NT2/D1 (cell line): ENCODE results near the gene LARGE2.

ENCODE experiments used
- DNase-seq: peaks from one replicate; pipeline ENCODE4 v3.0.0-alpha.2; 2011; ENCODE audit warnings: low read depth, low spot score
- H3K27me3 ChIP-seq: 2 replicates; pipeline ENCODE4 v1.6.0; 2011; ENCODE audit warnings: mild to moderate bottlenecking; ENCODE audit not compliant: insufficient read length, insufficient read depth
- H3K36me3 ChIP-seq: 2 replicates; pipeline ENCODE4 v1.6.1; 2011; ENCODE audit warnings: mild to moderate bottlenecking, low read length, mixed read lengths; ENCODE audit not compliant: insufficient read depth, insufficient read length
- H3K4me1 ChIP-seq: 2 replicates; pipeline ENCODE4 v1.5.1; 2011; ENCODE audit not compliant: insufficient read depth, insufficient read length
- H3K4me3 ChIP-seq: 2 replicates; pipeline ENCODE4 v1.5.1; 2011; ENCODE audit warnings: low read depth; ENCODE audit not compliant: insufficient read length
- H3K9ac ChIP-seq: 2 replicates; pipeline ENCODE4 v1.6.0; 2011; ENCODE audit warnings: low read depth; ENCODE audit not compliant: insufficient read length
- H3K9me3 ChIP-seq: 2 replicates; pipeline ENCODE4 v1.5.1; 2011; ENCODE audit warnings: mild to moderate bottlenecking, low read length; ENCODE audit not compliant: insufficient read depth
- SUZ12 ChIP-seq: IDR thresholded peaks from 2 replicates; pipeline ENCODE4 v1.6.1; 2011; ENCODE audit not compliant: insufficient read length, insufficient read depth; ENCODE audit errors: extremely low read depth
- YY1 ChIP-seq: IDR thresholded peaks from 2 replicates; pipeline ENCODE4 v1.6.1; 2011; ENCODE audit not compliant: insufficient read length, insufficient read depth
- ZNF274 ChIP-seq: IDR thresholded peaks from 2 replicates; pipeline ENCODE4 v1.6.1; 2011; ENCODE audit warnings: mild to moderate bottlenecking, low read depth, low read length

LARGE2 gene

GRCh38 chr11:45918331-45918941 is 4.0 kb upstream of the LARGE2 start:
- H3K9ac ChIP-seq: peak overlapping the region; percentile 97
- peak overlapping the region; percentile 98 for H3K4me3 ChIP-seq
- H3K9me3 ChIP-seq: no peaks in the 10 kb centered on the region
- peaks cover 26% of the 10 kb centered on the region for H3K4me1 ChIP-seq
- peaks cover 30% of the 10 kb centered on the region for H3K36me3 ChIP-seq
- no peak for DNase-seq
- peaks cover 28% of the 10 kb centered on the region for H3K27me3 ChIP-seq
- TF ChIP-seq SUZ12 (no peak), YY1 (no peak), ZNF274 (no peak)

- peaks cover 23% of the 10 kb centered on the region for H3K36me3 ChIP-seq
- peak overlapping the region; percentile 98 for H3K4me3 ChIP-seq
- TF ChIP-seq YY1 (no peak), SUZ12 (no peak), ZNF274 (no peak)
- no peaks in the 10 kb centered on the region for H3K9me3 ChIP-seq
- H3K4me1 ChIP-seq: peaks cover 27% of the 10 kb centered on the region
- peak overlapping the region; percentile 68 for H3K9ac ChIP-seq
- DNase-seq: no peak
- peaks cover 29% of the 10 kb centered on the region for H3K27me3 ChIP-seq
These were observed 3.3 kb upstream of the LARGE2 start for GRCh38 chr11:45918962-45919675.

- H3K4me1 ChIP-seq: peaks cover 27% of the 10 kb centered on the region
- TF ChIP-seq YY1: no peak
- H3K9me3 ChIP-seq: no peaks in the 10 kb centered on the region
- peaks cover 14% of the 10 kb centered on the region for H3K36me3 ChIP-seq
- peak overlapping the region; percentile 34 for H3K9ac ChIP-seq
- no peak for DNase-seq
- H3K27me3 ChIP-seq: peaks cover 29% of the 10 kb centered on the region
- no peak overlapping the region for H3K4me3 ChIP-seq
These were observed 2.5 kb upstream of the LARGE2 start for GRCh38 chr11:45919806-45920530.

DNA sequence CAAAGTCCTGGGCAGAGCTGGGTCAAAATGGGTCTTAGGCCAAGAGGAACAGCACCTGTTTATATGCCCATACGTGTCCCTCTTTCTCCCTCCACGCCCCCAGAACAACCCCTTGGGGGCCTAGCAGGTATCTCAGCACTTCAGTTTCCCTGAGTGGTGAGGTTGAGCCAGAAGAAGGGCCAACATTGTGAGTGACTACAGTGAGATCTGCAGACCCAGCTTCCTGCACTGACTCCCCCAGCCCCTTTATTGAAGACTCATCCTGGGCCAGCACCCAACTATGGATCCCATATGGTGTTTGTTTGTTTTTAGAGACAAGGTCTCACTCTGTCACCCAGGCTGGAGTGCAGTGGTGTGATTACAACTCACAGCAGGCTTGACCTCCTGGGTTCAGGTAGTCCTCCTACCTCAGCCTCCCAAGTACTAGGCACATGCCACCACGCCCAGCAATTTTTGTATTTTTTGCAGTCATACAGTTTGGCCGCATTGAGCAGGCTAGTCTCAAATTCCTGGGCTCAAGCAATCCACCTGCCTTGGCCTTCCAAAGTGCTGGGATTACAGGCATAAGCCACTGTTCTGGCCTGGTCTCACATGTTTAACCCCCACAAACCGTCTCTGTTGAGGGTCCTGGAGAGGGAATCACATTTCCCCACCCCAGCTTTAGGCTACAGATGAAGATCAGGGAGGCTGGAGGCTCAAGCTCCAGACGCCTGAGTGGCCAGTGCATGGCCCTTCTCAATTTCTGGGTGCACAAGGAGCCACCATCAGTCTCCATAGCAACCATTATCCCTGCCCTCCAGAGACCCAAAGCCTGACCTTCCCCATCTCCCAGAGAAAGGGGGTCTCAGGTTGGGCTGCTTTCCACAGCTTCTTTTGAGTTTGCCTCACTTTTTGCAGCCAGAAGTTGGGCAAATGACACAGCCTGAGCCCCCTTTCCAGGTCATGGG is 1.7 kb upstream of the LARGE2 start:
- Histone ChIP-seq H3K9me3 (no peaks in the 10 kb centered on the region), H3K27me3 (peaks cover 29% of the 10 kb centered on the region), H3K9ac (peak overlapping the region; percentile 51), H3K36me3 (peaks cover 6% of the 10 kb centered on the region), H3K4me3 (no peak overlapping the region), H3K4me1 (peaks cover 27% of the 10 kb centered on the region)
- DNase-seq: no peak
- TF ChIP-seq SUZ12: no peak

DNA sequence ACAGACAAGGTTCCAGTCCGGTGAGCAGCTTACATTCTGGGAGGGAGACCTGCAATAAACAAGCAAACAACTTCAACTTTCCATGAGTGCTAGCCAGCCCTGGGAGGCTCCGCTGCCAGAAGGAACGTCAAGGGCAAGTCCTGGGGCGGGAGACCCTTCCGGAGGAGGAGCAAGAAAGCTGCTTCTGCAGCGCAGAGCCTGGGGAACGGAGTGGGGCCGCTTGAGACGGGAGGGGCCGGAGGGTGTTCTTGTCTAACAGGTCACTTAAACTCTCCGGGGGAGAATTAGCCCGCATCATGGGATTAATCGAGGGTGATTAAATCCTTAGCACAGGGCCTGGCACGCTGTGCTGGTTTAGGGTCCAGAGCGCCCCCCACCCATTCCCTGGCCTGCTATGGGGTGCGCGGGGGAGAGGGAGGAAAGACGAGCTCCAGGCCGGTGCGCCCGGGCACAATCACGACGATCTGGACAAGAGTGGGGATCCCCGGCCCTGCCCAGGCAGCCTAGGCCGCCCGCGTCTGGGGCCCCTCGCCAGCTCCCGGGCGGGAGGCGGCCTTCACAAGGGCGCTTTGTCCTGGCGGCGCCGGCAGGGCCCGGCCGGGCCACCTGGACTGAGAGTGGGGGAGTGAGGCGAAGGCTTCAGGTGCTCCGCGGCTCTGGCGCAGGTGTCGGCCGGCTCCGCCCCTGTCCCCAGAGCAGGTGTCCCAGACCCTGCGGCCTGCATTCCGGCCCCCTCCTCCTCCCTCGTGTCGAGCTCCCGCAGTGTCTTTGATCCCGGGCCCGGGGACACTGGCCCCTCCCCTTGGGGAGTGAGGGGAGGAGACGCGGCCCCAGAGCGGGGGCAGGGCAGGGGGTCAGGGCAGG is 663 bp upstream of the LARGE2 start:
- H3K4me1 ChIP-seq: peaks cover 26% of the 10 kb centered on the region
- no peak for TF ChIP-seq YY1
- TF ChIP-seq ZNF274: no peak
- TF ChIP-seq SUZ12: peak; percentile 27
- H3K9me3 ChIP-seq: no peaks in the 10 kb centered on the region
- peaks cover 7% of the 10 kb centered on the region for H3K36me3 ChIP-seq
- peak overlapping the region; percentile 67 for H3K4me3 ChIP-seq
- H3K27me3 ChIP-seq: peaks cover 29% of the 10 kb centered on the region
- H3K9ac ChIP-seq: peak overlapping the region; percentile 51
- DNase-seq: no peak

DNA sequence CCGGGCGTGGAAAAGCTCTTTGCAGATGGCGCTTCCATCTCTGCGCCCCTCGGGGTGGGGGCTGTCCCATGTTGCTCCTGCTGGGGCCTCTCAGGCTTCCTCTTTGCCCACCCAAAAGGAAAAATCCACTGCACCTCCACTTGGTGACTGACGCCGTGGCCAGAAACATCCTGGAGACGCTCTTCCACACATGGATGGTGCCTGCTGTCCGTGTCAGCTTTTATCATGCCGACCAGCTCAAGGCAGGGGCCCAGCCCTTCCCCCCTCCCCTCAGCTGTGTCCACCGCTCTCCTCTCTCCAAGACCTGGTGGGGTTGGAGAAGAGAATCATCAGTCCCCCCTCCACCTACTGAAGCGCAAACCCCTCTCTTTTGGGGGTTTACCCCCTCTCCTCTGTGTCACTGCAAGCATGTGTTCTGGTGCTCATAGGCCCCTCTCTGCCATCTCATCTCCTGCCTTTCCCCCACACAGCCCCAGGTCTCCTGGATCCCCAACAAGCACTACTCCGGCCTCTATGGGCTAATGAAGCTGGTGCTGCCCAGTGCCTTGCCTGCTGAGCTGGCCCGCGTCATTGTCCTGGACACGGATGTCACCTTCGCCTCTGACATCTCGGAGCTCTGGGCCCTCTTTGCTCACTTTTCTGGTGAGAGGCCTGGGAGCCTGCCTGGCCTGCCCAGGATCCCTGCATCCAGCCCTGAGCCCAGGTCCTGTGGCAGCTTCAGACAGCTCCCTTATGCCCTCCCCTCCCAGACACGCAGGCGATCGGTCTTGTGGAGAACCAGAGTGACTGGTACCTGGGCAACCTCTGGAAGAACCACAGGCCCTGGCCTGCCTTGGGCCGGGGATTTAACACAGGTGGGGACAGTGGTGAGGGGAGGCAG is 1.8 kb downstream of the LARGE2 start:
- peaks cover 26% of the 10 kb centered on the region for H3K27me3 ChIP-seq
- peaks cover 22% of the 10 kb centered on the region for H3K4me1 ChIP-seq
- H3K9me3 ChIP-seq: no peaks in the 10 kb centered on the region
- TF ChIP-seq ZNF274 (no peak), YY1 (no peak), SUZ12 (no peak)
- no peak overlapping the region for H3K4me3 ChIP-seq
- H3K9ac ChIP-seq: no peak overlapping the region
- DNase-seq: no peak
- peaks cover 24% of the 10 kb centered on the region for H3K36me3 ChIP-seq
